ENCODE results near the gene APOL2. TPM values are rescaled to one million over a fixed set of nuclear protein-coding genes. Genes with fewer than 3 reads are reported as not detected.
"Not testable (repeated sequence)": the region's sequence is repeated elsewhere in the genome, so short reads cannot be mapped to it uniquely, and the experiment has no call there.

Gene APOL2
- total RNA-seq, 2 donors from 2014 or later = 35.9 to 84.9 TPM

- Histone ChIP-seq H3K27ac (peak overlapping the region in 1 of 2 donors; percentile 21), H3K4me3 (no peak overlapping the region), H3K9me3 (no peaks in the 10 kb centered on the region), H3K4me1 (ENCODE audit: control insufficient read depth in 1 of 2, low read depth in 2 of 2) (peaks cover 3 to 28% of the 10 kb centered on the region in 2 donors), H3K36me3 (no peaks in the 10 kb centered on the region), H3K27me3 (replicated peaks; ENCODE audit: insufficient read depth) (no peaks in the 10 kb centered on the region)
- DNase-seq (ENCODE audit: low spot score) (no peak), ATAC-seq (ENCODE audit: insufficient number of reproducible peaks, low FRiP score, low read depth) (no peak)
- TF ChIP-seq CTCF (IDR thresholded peaks at IDR 0.05) = no peak
These were observed 19.6 kb upstream of the APOL2 start for GRCh38 chr22:36258701-36259614.

- DNase-seq (ENCODE audit: low spot score) = no peak
- H3K27ac ChIP-seq = no peak overlapping the region
- no peaks in the 10 kb centered on the region for H3K9me3 ChIP-seq
- no peaks in the 10 kb centered on the region for H3K36me3 ChIP-seq
- no peak for TF ChIP-seq CTCF (IDR thresholded peaks at IDR 0.05)
- peaks cover 9 to 36% of the 10 kb centered on the region in 2 donors for H3K4me1 ChIP-seq (ENCODE audit: control insufficient read depth in 1 of 2, low read depth in 2 of 2)
- no peak overlapping the region for H3K4me3 ChIP-seq
- no peak for ATAC-seq (ENCODE audit: insufficient number of reproducible peaks, low FRiP score, low read depth)
- no peaks in the 10 kb centered on the region for H3K27me3 ChIP-seq (replicated peaks; ENCODE audit: insufficient read depth)
These were observed 18.8 kb upstream of the APOL2 start for GRCh38 chr22:36257948-36258670.

GRCh38 chr22:36257308-36257707 is 18.0 kb upstream of the APOL2 start:
- Histone ChIP-seq H3K36me3 (no peaks in the 10 kb centered on the region), H3K9me3 (no peaks in the 10 kb centered on the region), H3K27ac (no peak overlapping the region), H3K4me3 (no peak overlapping the region), H3K27me3 (replicated peaks; ENCODE audit: insufficient read depth) (no peaks in the 10 kb centered on the region), H3K4me1 (ENCODE audit: control insufficient read depth in 1 of 2, low read depth in 2 of 2) (peaks cover 9 to 41% of the 10 kb centered on the region in 2 donors)
- ATAC-seq (ENCODE audit: insufficient number of reproducible peaks, low FRiP score, low read depth) (no peak), DNase-seq (ENCODE audit: low spot score) (no peak)
- no peak for TF ChIP-seq CTCF (IDR thresholded peaks at IDR 0.05)

- DNase-seq (ENCODE audit: low spot score) (no peak), ATAC-seq (ENCODE audit: insufficient number of reproducible peaks, low FRiP score, low read depth) (no peak)
- Histone ChIP-seq H3K27me3 (replicated peaks; ENCODE audit: insufficient read depth) (no peaks in the 10 kb centered on the region), H3K36me3 (no peaks in the 10 kb centered on the region), H3K27ac (no peak overlapping the region), H3K9me3 (no peaks in the 10 kb centered on the region), H3K4me1 (ENCODE audit: control insufficient read depth in 1 of 2, low read depth in 2 of 2) (peaks cover 9 to 41% of the 10 kb centered on the region in 2 donors), H3K4me3 (no peak overlapping the region)
- TF ChIP-seq CTCF (IDR thresholded peaks at IDR 0.05) = no peak
These were observed 17.2 kb upstream of the APOL2 start for GRCh38 chr22:36256478-36256877.

GRCh38 chr22:36255572-36255971 is 16.2 kb upstream of the APOL2 start:
- DNase-seq (ENCODE audit: low spot score); H3K36me3 ChIP-seq; H3K27me3 ChIP-seq (replicated peaks; ENCODE audit: insufficient read depth); H3K9me3 ChIP-seq; ATAC-seq (ENCODE audit: insufficient number of reproducible peaks, low FRiP score, low read depth); H3K27ac ChIP-seq; H3K4me3 ChIP-seq: not testable (repeated sequence)
- H3K4me1 ChIP-seq (ENCODE audit: control insufficient read depth in 1 of 2, low read depth in 2 of 2) = peaks cover 9 to 41% of the 10 kb centered on the region in 2 donors
